ENCODE results near the gene PACRG.

The PACRG gene

GRCh38 chr6:163232649-163233048 lies 504.9 kb downstream of the PACRG start:
- DNase-seq = no peak

GRCh38 chr6:163237110-163237509 lies 509.3 kb downstream of the PACRG start:
- H3K4me1 ChIP-seq = no peaks in the 10 kb centered on the region
- no peaks in the 10 kb centered on the region for H3K27me3 ChIP-seq
- H3K4me3 ChIP-seq = no peak overlapping the region
- intact Hi-C loops (cut with DNase I; ENCODE audit: low total_unique reads) = no loop called here
- no peaks in the 10 kb centered on the region for H3K36me3 ChIP-seq
- H3K27ac ChIP-seq = no peak overlapping the region
- TF ChIP-seq CTCF (IDR thresholded peaks at IDR 0.05) = no peak
- no peak for DNase-seq
- H3K9me3 ChIP-seq = no peaks in the 10 kb centered on the region

More at GRCh38 chr6:163232649-163233048, 504.9 kb downstream of the PACRG start:
- intact Hi-C loops (cut with DNase I; ENCODE audit: low total_unique reads) = no loop called here
- H3K9me3 ChIP-seq = no peaks in the 10 kb centered on the region
- H3K36me3 ChIP-seq = no peaks in the 10 kb centered on the region
- no peak overlapping the region for H3K4me3 ChIP-seq
- no peaks in the 10 kb centered on the region for H3K4me1 ChIP-seq
- H3K27me3 ChIP-seq = no peaks in the 10 kb centered on the region
- no peak overlapping the region for H3K27ac ChIP-seq
- TF ChIP-seq CTCF (IDR thresholded peaks at IDR 0.05) = no peak

GRCh38 chr6:163239572-163240340 lies 512.0 kb downstream of the PACRG start:
- Histone ChIP-seq H3K27me3 (no peaks in the 10 kb centered on the region), H3K36me3 (no peaks in the 10 kb centered on the region), H3K9me3 (no peaks in the 10 kb centered on the region), H3K4me3 (no peak overlapping the region), H3K4me1 (no peaks in the 10 kb centered on the region), H3K27ac (no peak overlapping the region)
- no peak for TF ChIP-seq CTCF (IDR thresholded peaks at IDR 0.05)
- no peak for DNase-seq
- intact Hi-C loops (cut with DNase I; ENCODE audit: low total_unique reads) = no loop called here

GRCh38 chr6:163240556-163240955 lies 512.8 kb downstream of the PACRG start:
- intact Hi-C loops (cut with DNase I; ENCODE audit: low total_unique reads) = no loop called here
- Histone ChIP-seq H3K36me3 (no peaks in the 10 kb centered on the region), H3K27ac (no peak overlapping the region), H3K4me3 (no peak overlapping the region), H3K27me3 (no peaks in the 10 kb centered on the region), H3K9me3 (no peaks in the 10 kb centered on the region), H3K4me1 (no peaks in the 10 kb centered on the region)
- no peak for TF ChIP-seq CTCF (IDR thresholded peaks at IDR 0.05)
- no peak for DNase-seq

GRCh38 chr6:163241683-163242082 lies 513.9 kb downstream of the PACRG start:
- no peaks in the 10 kb centered on the region for H3K9me3 ChIP-seq
- no peaks in the 10 kb centered on the region for H3K4me1 ChIP-seq
- intact Hi-C loops (cut with DNase I; ENCODE audit: low total_unique reads) = no loop called here

More at GRCh38 chr6:163241683-163242082, 513.9 kb downstream of the PACRG start:
- DNase-seq = no peak
- Histone ChIP-seq H3K27ac (no peak overlapping the region), H3K27me3 (no peaks in the 10 kb centered on the region), H3K36me3 (no peaks in the 10 kb centered on the region), H3K4me3 (no peak overlapping the region)
- TF ChIP-seq CTCF (IDR thresholded peaks at IDR 0.05) = no peak
